GM18858 (cell line): ENCODE measurements around the gene ARMS2.

Experiments
- ATAC-seq: cut with Tn5 transposase; IDR thresholded peaks from one replicate; pipeline ENCODE4 v1.9.1; 2021; ENCODE audit not compliant: unreplicated experiment

ARMS2 gene

DNA sequence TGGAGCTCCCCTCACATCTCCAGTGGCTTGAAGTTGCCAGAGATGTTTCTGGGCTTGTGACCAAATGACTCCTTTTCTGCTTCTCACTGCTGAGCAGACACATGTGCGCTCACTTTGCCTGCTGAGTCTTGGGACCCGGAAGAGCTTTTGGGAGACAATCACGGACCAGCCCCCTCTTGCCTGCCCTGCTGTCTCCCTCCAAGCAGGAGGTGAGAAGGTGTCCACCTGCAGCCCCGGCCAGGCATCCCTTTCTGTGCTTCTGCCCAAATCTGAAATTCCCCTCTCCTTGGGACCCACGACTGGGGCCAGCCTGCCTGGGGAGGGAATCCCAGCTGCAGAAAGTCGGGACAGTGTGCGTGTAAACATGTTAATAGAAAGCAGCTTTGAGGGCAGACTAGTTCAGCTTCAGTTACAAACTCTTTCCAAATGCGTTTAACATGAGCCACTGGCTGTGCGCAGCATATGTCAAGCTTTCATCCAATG is 38.6 kb downstream of the ARMS2 start:
- no peak for ATAC-seq

DNA sequence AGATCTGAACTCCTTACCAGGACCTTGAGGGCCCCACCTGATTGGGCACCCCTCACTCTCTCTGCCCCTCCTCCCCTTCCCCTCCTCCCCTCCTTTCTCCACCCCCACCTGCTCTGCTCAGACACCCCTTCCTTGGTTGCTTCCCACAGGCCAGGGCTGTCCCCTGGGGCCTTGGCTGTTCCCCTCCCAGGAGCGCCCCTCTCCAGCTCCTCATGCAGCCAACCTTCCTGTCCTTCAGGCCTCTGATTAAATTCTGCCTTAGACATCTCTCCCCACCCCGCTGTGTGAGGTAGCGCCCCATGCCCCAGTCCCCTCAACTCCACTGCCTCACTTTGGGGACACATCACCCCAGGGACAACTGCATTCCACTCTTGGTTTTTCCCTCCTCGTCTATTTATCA is 39.3 kb downstream of the ARMS2 start:
- no peak for ATAC-seq

DNA sequence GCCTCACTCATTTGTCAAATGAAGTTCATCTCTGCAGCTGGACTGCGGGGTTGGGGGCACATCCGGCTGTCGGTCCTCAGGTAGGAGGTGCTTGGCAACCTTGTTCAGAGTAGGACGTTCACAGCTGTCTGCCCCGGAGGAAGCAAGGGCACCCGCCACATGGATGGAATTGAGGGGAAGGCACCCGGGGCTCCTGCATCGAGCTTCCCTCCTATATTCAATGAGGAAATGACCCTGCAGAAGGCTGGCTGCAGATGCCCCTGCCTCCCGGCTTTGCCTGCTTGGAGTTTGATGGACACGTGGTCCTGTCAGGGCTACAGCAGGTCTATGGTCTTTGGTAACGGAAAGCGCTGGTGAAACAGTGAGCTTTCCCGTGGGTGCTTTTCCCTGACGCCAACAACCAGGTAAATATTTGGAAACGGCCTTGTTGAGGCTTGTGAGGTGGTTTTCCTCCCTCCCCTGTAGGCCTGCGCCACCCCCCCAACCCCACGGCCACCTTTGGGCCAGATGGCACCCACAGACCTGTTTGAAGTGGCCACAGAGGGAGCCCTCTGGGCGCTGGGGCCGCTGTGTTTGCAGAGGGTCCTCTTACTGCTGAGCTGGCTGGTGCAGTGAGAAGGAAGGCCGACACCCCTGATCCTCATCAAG is 39.8 kb downstream of the ARMS2 start:
- ATAC-seq, result no peak

DNA sequence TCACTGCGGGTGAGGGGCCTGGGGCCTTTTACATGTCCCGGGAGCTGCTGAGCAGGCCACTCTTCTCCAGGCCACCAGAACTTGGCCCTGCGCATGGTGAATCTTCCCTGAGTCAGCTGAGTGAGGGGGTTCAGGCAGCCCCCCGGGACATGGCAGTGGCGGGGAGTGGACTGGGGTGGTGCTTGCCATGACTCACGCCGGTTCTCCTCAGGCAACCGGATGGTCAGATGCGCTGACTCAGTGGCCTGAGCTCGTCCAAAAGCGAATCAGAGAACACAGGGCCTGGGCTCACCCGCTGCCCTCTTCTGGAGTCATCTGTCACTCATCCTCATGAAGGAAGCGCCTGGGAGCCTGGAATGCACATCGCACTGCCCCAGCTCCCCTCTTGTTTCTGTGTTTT is 40.4 kb downstream of the ARMS2 start:
- no peak for ATAC-seq

DNA sequence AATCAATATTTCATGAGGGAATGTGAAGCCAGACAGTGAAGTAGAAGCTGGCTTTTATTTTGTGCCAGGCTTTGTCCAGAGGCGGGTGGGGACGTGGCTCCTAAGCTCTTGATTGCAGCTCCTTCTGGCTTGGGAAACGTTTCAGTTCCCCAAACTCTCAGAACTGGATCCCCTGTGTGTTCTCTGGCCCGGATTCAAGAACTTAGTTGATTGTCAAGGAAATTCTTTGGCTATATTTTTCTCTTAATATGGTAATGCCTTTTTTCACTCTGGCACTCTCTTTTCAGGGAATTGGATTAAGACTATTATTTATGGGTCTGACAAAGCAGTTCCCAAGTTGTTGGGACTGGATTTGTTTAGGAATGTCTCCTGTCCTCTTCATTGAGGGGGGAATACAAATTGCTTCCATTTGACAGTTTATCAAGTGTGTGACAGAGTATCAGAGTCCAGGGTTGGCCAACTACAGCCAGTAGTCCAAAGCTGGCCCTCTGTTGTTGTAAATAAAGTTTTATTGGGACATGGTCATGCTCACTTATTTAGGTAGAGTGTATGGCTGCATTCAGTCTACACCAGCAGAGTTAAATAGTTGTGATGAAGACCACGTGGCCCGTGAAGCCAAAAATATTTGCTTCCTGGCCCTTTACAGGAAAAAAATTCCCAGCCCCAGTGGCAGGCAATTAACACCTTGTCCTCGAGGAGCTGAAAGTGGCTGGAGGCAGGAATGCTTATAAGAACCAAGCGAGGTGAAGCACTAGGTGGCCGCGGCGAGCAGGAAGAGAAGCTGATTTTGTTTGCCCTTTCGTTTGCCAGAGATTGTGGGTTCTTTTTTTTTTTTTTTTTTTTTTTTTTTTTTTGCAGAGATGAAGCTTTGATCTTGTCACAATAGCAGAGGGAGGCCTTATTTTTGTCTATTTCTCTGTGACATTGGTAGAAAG is 41.2 kb downstream of the ARMS2 start:
- no peak for ATAC-seq

DNA sequence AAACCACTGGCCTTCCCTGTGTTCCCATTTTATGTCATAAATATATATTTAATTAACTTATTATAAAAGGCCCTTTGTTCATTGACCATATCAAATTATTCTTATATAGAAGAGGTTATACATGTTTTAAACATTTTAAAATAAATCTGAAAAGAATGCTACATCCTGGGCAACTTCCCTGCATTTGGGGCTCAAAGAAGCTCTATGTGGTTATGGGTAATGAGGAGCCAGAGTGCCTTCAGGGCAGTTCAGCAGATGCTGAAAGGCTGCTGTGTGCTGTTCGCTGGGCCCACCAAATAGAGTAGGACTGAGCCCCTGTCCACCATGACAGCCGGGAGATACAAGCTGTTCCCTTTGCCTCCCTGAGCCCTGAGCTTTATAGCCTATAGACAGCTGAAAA is 42.8 kb downstream of the ARMS2 start:
- no peak for ATAC-seq

DNA sequence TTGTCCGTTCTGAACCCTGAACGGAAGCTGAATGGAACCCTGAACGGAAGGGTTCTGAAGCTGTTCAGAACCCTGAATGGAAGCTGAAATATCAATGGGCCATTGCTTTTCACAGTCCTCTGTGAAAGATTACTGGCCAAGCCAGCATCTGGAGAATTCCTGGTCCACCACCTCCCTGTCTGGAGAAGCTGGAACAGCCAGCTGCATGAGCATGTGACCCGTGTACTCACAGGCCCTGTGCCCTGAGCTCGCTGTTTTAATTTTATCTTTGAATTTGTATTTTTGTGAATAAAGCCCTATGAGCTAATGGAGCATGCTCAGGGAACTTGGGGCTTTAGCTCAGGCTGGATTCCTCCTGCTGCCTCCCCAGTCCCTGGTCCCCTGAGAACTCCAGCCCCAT is 44.1 kb downstream of the ARMS2 start:
- no peak for ATAC-seq

DNA sequence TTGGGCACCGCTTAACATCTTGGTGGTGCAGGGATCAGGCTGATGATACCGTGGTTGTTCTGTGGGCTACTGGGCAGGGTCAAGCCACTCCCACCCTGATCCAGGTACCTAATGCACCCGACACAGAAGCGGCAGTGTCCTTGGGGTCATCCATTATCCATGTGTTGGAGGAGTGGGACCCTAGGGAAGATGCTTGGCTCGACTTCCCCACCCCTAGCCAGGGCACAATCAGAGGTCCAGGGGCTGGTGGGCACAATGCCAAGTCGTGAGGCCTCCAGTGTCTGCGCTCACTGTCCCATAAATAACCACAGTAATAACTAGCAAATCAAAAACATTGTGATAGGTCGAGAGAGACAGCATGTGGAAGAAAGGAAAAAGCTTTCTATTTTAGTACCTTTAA is 44.6 kb downstream of the ARMS2 start:
- no peak for ATAC-seq

DNA sequence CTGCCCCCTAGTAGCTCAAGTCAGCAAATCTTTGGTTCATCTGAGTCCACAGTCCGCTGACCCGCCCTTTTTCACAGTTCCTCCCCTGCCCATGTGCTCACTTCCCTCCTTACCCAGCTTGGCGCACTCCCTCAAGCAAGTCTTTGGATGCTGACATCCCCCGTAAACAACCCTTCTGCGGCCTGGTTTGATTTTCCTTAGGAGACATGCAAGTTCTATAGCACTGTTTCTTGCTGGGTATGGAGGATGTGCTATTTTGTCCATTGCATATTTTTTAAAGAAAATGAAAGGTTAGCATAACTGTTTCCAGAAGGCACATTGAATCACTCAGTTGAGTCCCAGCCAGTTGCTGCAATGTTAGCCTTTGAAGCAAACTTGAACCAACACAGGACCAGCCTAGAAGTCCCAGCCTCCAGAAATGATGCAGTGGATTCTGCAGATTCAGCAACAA is 45.1 kb downstream of the ARMS2 start:
- no peak for ATAC-seq

DNA sequence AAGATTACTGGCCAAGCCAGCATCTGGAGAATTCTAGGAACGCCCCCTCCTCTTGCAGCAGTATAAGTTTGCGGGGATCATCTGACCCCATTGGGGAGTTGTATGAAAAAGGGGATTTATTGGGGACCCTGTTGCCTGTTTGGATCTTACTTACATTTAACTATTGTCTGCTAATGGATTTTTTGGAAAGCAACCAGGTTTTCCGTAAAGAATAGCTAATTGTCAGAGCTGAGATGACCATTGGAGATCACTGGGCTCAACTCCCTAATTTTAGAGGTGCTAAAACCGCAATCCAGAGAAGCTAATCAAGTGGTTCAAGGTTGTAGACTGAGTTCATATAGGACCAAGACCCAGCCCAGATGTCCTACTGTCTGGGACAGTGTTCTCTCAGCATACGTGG is 45.7 kb downstream of the ARMS2 start:
- ATAC-seq, result no peak

DNA sequence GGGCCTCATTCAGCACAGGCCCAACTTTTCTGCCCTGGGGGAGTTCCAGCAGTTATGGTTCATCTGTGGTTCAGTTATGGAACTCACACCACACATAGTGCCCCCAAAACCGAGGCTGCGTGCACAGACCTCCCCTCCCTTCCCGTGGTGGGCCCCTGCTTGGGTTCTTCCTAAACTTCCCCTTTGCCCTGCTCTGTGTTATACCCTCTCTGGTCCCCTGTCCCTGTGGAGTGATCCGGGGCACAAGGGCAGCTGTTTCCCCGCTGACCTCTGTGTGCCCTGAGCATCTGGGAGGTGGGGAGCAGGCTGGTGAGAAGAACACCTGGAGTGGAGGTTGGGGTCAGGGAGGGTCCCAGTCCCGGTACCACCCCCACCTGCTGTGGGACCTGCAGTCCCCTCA is 46.3 kb downstream of the ARMS2 start:
- ATAC-seq, result no peak

DNA sequence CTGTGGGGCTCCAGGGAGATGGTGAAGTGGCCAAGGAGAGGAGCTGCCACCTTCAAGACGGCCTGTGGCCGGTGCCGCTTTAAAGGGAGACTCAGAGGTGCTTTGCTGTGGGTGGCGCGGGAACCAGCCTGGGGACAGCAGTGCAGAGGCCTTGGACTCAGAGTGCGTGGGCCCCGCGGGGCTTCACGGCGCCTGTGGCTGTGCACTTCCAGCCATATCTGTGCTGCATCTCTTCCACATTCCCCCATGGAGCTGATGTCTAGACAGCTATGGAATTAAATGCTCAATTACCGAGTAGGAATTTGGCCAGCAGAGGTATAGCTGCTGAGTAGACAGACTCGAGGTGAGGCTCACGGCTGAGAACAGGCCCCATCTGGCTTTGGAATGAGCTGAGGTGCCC is 48.6 kb downstream of the ARMS2 start:
- ATAC-seq, result no peak

DNA sequence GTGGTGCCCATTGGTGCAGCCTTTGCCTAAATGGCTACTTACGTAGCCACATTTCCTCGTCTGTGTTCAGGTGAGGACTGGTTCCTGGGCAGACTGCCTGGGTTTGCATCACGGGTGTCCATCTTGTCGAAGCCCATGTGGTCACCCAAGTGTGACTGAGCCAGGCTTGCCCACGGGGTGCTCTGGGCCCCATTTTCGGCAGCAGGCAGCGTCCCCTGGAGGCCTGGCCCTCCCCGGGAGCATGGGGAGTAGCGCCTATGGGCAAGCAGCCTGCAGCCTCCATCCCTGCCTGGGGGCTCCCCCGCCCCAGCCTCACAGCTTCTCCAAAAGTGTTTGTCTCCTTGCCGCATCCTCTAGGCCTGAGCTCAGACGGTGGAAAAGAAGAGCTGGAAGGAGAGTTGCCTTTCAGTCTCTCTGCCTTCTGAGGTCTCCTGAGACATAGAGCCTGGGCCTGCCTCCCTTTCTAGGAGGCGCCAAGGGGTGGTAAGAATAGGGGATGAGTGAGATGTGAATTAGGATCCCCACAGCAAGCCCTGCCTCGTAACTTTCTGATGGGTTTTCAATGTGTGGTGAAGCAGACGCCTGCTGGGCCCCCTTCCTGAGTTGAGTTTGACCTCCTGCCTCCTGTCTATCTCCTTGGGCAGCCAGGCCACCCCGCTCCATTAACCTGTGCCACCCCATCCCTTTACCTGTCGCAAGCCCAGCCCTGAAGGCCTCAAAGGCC is 49.6 kb downstream of the ARMS2 start:
- ATAC-seq, result no peak

DNA sequence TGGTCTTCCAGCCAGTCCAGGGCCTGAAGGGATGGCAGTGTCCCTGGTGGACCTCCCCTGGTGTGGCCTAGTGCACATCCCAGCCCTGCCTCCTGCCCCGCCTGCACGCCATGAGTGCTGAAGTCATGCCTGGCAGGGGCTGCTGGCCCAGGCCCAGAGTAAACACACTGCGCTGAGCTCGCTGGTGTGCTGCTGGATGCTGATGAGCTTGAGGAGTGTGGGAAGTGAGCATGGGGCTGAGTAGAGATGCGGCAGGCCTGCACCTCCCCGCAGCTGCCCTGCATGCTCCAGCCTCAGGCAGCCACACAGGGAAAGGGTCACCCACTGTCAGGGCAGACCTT is 50.1 kb downstream of the ARMS2 start:
- no peak for ATAC-seq

DNA sequence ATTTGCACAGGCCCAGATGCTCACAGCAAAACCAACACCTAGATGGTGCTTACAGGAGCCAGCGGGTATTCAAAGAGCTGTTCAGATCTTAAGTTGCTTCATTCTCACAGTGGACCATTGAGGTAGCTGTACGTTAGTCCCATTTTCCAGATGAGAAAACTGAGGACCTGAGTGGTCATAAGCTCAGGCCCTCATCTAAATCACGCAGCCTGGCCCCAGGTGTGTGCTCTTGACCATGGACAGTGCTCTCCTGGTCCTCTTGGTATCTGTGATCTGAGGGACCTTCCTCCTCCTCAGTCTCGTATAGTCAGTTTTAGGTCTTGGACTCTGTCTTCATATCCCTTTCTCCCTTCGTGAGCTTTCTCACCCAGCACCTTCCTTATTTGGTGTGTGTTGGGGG is 50.6 kb downstream of the ARMS2 start:
- ATAC-seq, result no peak

DNA sequence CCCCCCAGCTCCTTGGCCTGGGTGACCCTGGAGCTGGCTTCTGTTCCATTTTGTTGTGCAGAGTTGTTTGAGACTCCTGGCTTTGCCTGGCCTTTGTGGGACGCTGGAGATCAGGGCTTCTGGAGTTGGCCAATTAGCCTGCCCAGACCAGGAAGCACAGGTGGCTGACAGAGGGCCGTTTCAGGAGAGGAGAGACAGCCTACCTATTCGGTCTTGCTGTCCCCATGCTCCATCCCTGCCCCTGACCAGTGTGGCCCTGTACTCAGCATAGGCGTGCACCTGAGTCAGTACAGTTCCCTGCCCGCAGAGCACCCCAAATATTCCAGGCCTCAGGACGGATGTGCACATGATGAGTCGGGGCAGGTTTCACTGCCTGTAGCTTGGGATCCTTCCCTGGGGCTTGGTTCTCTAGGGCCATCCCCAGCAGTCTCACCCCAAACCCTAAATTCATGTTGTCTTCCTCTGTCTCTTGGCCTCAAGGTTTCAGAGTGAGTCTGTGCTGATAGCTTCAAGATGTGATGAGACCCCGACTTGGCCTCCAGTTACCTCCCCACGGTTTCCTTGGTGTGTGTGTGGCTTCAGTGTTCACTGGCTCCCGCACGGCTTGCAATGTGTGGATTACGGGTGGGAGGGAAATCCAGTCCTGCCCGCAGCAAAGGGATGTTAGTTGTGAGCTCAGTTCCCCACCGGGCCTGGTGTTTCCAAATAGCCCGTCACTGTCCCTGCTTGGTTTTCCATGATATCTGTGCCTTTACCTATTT is 51.6 kb downstream of the ARMS2 start:
- ATAC-seq, result no peak
